OCI-LY7 (cell line): ENCODE measurements around the gene TAS2R31. TPM values are rescaled to one million over a fixed set of nuclear protein-coding genes. Genes with fewer than 3 reads are reported as not detected.

Source experiments
- BruUV-seq: library from RNA; stranded (reverse); fragments of 400-500 nt; replicated peaks from 2 replicates; lab custom pipeline; 2021; lab: Mats Ljungman, UMichigan
- CTCF ChIA-PET: fragments of 300-600 bp; sonication (Branson Sonifier 250); formaldehyde crosslinking; loops from one replicate; lab custom pipeline; 2022; ENCODE audit warnings: antibody characterized with exemption; ENCODE audit not compliant: unreplicated experiment; lab: Charles Lee
- POLR2A ChIA-PET: fragments of 300-600 bp; sonication (Branson Sonifier 250); formaldehyde crosslinking; loops from one replicate; lab custom pipeline; 2022; ENCODE audit warnings: antibody characterized with exemption; lab: Charles Lee
- DNase-seq: peaks from one replicate; pipeline ENCODE4 v3.0.0-alpha.2; 2015; ENCODE audit warnings: low spot score
- H2AFZ ChIP-seq: fragments of 200-600 bp; sonication (generic), shearing (Covaris generic); 2 replicates; pipeline ENCODE4 v1.6.1; 2014; ENCODE audit warnings: mild to moderate bottlenecking, antibody characterized with exemption, low read length, moderate library complexity
- H3K27ac ChIP-seq: fragments of 200-600 bp; sonication (generic); 2 replicates; pipeline ENCODE4 v1.5.1; 2014; ENCODE audit warnings: mixed run types, low read depth, mild to moderate bottlenecking, moderate library complexity, low read length, inconsistent platforms; ENCODE audit not compliant: poor library complexity, severe bottlenecking
- H3K36me3 ChIP-seq: fragments of 200-600 bp; sonication (generic); 2 replicates; pipeline ENCODE4 v1.6.1; 2014; ENCODE audit warnings: mild to moderate bottlenecking, antibody characterized with exemption, low read length, moderate library complexity, mixed read lengths; ENCODE audit not compliant: insufficient read depth
- H3K4me1 ChIP-seq: fragments of 200-600 bp; sonication (generic); 2 replicates; pipeline ENCODE4 v1.5.1; 2014; ENCODE audit warnings: mild to moderate bottlenecking, low read length; ENCODE audit not compliant: insufficient read depth, poor library complexity, severe bottlenecking
- H3K4me2 ChIP-seq: fragments of 200-600 bp; sonication (generic); 2 replicates; pipeline ENCODE4 v1.6.1; 2014; ENCODE audit warnings: mild to moderate bottlenecking, low read length
- H3K4me3 ChIP-seq: fragments of 200-600 bp; sonication (generic); 2 replicates; pipeline ENCODE4 v1.5.1; 2014; ENCODE audit warnings: mild to moderate bottlenecking, low read depth, low read length; ENCODE audit not compliant: poor library complexity, severe bottlenecking
- H3K79me2 ChIP-seq: fragments of 200-600 bp; sonication (generic); 2 replicates; pipeline ENCODE4 v1.6.1; 2016; ENCODE audit warnings: low read depth, mild to moderate bottlenecking, low read length, moderate library complexity, mixed read lengths; ENCODE audit not compliant: insufficient read depth
- H3K9me2 ChIP-seq: fragments of 200-600 bp; sonication (generic); 2 replicates; pipeline ENCODE4 v1.6.1; 2016; ENCODE audit warnings: mild to moderate bottlenecking, low read length, mixed read lengths; ENCODE audit not compliant: insufficient read depth
- H3K9me3 ChIP-seq: fragments of 200-600 bp; sonication (generic); 2 replicates; pipeline ENCODE4 v1.6.1; 2014; ENCODE audit warnings: mild to moderate bottlenecking, mixed run types, low read length, mixed read lengths
- H4K20me1 ChIP-seq: fragments of 200-600 bp; sonication (generic); 2 replicates; pipeline ENCODE4 v1.6.1; 2014; ENCODE audit warnings: mild to moderate bottlenecking, antibody characterized with exemption, low read length, moderate library complexity, mixed read lengths; ENCODE audit not compliant: insufficient read depth
- EZH2phosphoT487 ChIP-seq: fragments of 200-600 bp; sonication (generic); IDR thresholded peaks from 2 replicates; pipeline ENCODE4 v1.6.1; 2018; ENCODE audit warnings: low read depth, borderline replicate concordance, mild to moderate bottlenecking, mixed run types, antibody characterized with exemption, low read length, moderate library complexity, mixed read lengths
- intact Hi-C: fragments of 100-400 bp; cut with micrococcal nuclease; formaldehyde crosslinking; loops from one replicate; pipeline ENCODE4 v1.10.0; 2022; ENCODE audit not compliant: unreplicated experiment
- total RNA-seq, 2 experiments: library from RNA; depleted of rRNA in 1 of 2; stranded (reverse); fragments of >200 nt in 1 of 2; shearing (Covaris generic) in 1 of 2; gene quantifications; 2 replicates each; pipeline ENCODE4 v1.2.3, GENCODE V29; 2014 to 2022
- TF ChIP-seq, protein P1 (sequence below): fragments of 200-600 bp; sonication (generic); conservative IDR thresholded peaks from 2 replicates; pipeline ENCODE4 v1.5.1; 2014; ENCODE audit warnings: mild to moderate bottlenecking, antibody characterized with exemption, low read length, moderate library complexity, mixed read lengths

TAS2R31 gene
- total RNA-seq, 2 experiments from 2014 or later: 2.2 to 4.3 TPM

DNA sequence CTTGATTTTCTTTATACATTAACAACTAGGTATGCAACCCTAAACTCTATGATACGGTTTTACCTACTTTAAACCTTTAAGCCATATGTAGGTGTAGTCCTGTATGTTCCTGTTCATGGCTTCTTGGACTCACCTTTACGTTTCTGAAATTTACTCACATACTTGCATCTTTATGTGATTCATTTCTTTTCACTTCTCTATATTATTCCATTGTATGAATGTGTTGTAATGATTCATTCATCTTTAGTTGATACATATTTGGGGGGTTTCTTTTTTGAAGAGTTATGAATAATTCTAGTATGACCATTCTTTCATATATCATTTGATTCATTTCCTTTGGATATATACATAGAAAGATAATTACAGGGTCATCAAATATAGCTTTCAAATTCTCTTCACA is 42.1 kb downstream of the TAS2R31 start:
- Histone ChIP-seq H3K9me2 (no peaks in the 10 kb centered on the region), H3K4me2 (no peak overlapping the region), H3K79me2 (no peaks in the 10 kb centered on the region), H2AFZ (no peak overlapping the region), H3K4me3 (no peak overlapping the region), H3K27ac (no peak overlapping the region), H4K20me1 (no peaks in the 10 kb centered on the region), H3K9me3 (no peaks in the 10 kb centered on the region), H3K4me1 (no peaks in the 10 kb centered on the region), H3K36me3 (no peaks in the 10 kb centered on the region)
- CTCF ChIA-PET: no interaction called here
- no peak for DNase-seq
- POLR2A ChIA-PET: no interaction called here
- no TSS peak for BruUV-seq
- TF ChIP-seq, protein P1, sequence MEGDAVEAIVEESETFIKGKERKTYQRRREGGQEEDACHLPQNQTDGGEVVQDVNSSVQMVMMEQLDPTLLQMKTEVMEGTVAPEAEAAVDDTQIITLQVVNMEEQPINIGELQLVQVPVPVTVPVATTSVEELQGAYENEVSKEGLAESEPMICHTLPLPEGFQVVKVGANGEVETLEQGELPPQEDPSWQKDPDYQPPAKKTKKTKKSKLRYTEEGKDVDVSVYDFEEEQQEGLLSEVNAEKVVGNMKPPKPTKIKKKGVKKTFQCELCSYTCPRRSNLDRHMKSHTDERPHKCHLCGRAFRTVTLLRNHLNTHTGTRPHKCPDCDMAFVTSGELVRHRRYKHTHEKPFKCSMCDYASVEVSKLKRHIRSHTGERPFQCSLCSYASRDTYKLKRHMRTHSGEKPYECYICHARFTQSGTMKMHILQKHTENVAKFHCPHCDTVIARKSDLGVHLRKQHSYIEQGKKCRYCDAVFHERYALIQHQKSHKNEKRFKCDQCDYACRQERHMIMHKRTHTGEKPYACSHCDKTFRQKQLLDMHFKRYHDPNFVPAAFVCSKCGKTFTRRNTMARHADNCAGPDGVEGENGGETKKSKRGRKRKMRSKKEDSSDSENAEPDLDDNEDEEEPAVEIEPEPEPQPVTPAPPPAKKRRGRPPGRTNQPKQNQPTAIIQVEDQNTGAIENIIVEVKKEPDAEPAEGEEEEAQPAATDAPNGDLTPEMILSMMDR: no peak
- no peak for TF ChIP-seq EZH2phosphoT487
- intact Hi-C loops: no loop called here

DNA sequence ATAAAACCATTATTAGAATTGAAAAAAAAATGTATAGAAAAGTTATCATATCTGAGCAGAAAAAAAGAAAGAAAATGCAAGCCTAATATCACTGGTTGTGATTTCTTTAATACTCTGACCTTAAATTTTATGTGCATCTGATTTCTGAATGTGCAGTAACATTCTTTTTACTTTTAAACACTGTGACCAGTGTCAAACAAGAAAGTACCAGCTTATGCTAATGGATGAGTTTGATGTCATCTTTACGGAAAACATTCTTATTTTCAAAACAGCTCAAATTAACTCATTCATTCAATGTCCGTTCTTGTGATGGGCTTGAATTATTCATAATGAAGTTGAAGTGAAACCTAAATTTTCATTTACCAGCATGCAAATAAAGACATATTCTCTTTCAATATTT is 44.4 kb downstream of the TAS2R31 start, which contains the start of gene TAS2R50:
TAS2R50 (minus strand) TSS at position 101 of the 400 bp plus-strand sequence; CDS start at position 49, 52 bp downstream.
- Histone ChIP-seq H3K9me2 (no peaks in the 10 kb centered on the region), H3K36me3 (no peaks in the 10 kb centered on the region), H3K4me3 (no peak within 1 kb of the TSS), H4K20me1 (no peaks in the 10 kb centered on the region; the same call in 1 of the 2 replicates), H2AFZ (no peak within 1 kb of the TSS), H3K27ac (no peak within 1 kb of the TSS), H3K79me2 (no peaks in the 10 kb centered on the region), H3K9me3 (no peaks in the 10 kb centered on the region), H3K4me1 (no peaks in the 10 kb centered on the region), H3K4me2 (no peak within 1 kb of the TSS)
- no peak for DNase-seq
- ChIA-PET CTCF (no interaction called here), POLR2A (no interaction called here)
- TF ChIP-seq, protein P1: no peak
- TF ChIP-seq EZH2phosphoT487: no peak
- intact Hi-C loops: no loop called here
- BruUV-seq: no TSS peak

GRCh38 chr12:10982244-10982643 is 49.0 kb downstream of the TAS2R31 start:
- CTCF ChIA-PET: no interaction called here
- intact Hi-C loops: no loop called here
- POLR2A ChIA-PET: interaction anchor here (0.9 to 1.2 kb wide), 2 partner anchors 13 to 20 kb away, joined by 3 to 4 read pairs; no protein-coding TSS in a partner anchor

More at GRCh38 chr12:10982244-10982643, 49.0 kb downstream of the TAS2R31 start:
- no peak for TF ChIP-seq EZH2phosphoT487
- TF ChIP-seq, protein P1: no peak
- Histone ChIP-seq H3K9me2 (no peaks in the 10 kb centered on the region), H3K79me2 (no peaks in the 10 kb centered on the region), H3K4me1 (no peaks in the 10 kb centered on the region), H3K4me3 (no peak overlapping the region), H4K20me1 (no peaks in the 10 kb centered on the region; the same call in 1 of the 2 replicates), H3K4me2 (no peak overlapping the region), H3K36me3 (no peaks in the 10 kb centered on the region), H2AFZ (no peak overlapping the region), H3K9me3 (no peaks in the 10 kb centered on the region), H3K27ac (no peak overlapping the region)
- no TSS peak for BruUV-seq
- no peak for DNase-seq
